HG03103 (cell line): ENCODE measurements around the gene TSPAN9.

Experiments
- ATAC-seq: cut with Tn5 transposase; IDR thresholded peaks from one replicate; pipeline ENCODE4 v1.9.1; 2021; ENCODE audit warnings: low read depth; ENCODE audit not compliant: unreplicated experiment

Gene TSPAN9

DNA sequence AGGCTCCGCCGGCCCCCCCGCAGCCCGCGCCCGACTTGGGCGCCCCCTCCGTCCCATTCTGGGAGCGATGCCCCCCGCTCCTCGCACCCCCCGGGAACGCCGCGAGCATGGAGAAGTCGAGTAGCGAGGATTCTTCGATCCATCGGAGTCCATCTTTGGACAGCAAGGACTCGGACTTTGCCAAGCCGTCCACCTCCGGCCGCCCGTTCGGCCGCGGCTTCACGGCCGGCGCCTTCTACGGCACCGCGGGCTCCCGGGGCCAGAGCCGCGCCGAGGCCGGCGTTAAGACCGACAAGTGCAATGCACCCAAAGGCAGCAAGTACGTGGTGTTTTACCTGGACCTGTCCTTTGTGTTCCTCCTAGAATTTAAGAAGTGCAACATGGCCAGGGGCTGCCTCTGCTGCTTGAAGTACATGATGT is 123.6 kb downstream of the TSPAN9 start:
- no peak for ATAC-seq

DNA sequence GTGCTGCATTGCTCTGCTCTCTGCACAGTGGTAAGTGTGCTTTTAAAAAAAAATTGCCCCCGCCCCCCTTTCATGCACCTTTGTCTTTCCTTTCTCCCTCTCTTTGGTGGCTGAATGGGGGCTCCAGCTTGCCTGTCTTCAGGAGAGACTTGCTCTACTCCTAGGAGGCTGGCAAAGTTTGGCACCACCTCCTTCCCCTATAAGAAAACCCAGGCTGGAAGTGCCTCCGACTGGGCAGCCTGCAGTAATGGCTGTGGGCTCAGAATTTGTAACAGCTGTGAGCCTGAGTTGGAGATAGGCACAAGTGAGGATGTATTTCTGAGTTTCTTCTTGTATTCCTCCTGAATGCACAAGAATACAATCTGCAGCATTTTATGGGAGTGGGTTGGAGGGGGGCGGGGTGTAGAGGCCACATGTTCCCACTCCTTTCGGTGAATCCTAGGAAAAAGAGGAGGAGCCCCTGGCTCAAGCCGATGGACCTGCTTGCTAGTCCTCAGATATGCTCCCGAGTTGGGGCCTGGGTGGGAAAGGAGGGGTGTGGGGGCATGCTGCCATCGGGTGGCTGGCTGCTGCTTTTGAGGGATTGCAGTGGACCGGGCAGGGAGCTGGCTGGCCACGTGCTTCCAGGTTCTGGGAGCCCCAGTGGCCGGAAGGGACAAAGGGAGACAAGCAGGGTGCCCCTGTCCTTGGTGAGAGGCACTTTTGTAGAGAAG is 124.3 kb downstream of the TSPAN9 start:
- no peak for ATAC-seq

DNA sequence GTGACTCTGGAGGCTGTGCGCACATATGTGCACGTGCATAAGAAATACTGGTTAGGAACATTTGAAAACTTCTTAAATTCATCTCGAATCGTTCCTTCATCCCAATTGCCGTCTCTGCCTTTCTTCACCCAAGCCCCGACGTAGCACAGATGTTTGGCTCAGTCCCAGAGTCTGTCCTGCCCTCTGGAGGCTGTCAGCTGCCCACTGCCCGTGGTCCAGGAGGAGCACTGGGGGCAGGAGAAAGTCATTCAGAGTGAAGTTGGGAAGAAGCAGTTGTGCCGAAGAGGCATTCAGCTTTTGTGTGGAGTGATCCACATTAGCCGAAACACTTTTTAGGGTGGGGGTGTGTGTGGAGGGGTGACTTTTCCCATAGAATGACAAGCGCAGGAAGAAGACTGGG is 124.9 kb downstream of the TSPAN9 start:
- no peak for ATAC-seq

DNA sequence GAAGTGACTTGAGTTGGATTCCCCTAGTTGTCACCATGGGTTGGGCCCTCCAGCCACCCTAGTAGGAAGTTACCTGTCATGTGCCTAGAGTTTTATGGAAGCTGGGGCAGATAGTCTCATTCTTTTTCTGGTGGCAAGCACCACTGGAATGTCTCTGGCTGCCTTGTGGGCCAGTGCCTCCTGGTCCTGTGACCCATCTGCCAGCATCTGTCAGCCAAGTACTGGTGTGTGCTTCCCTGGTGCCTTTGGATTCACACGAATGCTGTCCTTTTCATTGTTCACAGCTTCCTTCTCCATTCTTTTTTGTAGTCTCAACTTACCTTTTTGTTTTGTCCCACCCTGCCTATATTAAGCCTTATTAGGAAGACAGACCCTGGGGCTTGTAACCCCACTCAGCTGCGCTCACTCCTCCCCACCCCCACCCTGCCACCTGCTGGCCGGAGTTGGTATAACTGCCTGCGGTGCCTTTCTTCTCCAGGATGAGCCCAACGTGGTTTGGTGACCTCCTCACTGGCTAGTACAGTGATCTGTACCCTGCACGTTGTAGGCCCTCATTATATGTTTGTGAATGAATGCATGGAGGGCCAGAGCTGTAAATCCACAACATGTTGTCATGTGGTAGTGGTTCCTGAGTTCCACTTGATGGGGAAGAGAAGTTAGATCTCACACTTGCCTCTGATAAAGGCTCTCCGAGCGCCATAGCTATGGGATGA is 125.7 kb downstream of the TSPAN9 start:
- no peak for ATAC-seq

DNA sequence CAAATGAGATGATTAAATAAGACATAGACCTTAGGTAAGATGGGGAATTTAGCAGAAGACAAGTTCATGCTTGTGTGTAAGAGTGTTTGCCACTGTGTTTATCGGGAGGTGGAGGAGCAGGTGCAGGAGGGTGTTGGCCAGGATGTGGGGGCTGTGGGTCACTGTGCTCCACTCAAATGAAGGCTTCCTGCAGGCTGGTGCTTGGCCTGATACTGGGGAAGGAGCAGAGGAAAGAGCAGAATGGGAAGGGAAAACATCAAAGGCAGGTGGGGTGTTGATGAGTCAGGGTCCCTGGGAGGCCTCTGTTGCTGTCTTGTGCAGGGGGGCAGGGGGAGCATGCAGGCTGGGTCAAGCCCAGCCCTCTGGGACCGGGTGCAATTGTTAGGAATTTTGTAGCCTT is 126.5 kb downstream of the TSPAN9 start:
- ATAC-seq: no peak

DNA sequence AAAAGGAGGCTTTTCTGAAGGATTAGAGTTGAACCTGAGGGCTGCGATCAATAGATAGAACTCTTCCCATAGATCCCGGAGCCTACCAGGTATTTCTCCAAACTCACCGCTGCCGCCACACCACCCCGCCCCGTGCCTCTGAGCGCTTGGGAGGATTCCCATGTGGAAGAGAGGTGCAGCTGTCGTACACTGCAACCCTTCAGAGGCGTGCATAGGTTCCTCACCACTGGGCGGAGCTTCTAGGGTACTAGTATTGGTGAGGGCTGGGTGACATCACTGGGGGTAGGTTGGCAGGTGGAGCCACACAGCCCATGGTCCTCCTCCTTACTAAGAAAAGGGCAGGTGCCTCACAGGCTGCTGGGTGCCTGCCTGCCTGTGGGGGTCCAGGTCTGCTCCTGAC is 127.0 kb downstream of the TSPAN9 start:
- no peak for ATAC-seq

DNA sequence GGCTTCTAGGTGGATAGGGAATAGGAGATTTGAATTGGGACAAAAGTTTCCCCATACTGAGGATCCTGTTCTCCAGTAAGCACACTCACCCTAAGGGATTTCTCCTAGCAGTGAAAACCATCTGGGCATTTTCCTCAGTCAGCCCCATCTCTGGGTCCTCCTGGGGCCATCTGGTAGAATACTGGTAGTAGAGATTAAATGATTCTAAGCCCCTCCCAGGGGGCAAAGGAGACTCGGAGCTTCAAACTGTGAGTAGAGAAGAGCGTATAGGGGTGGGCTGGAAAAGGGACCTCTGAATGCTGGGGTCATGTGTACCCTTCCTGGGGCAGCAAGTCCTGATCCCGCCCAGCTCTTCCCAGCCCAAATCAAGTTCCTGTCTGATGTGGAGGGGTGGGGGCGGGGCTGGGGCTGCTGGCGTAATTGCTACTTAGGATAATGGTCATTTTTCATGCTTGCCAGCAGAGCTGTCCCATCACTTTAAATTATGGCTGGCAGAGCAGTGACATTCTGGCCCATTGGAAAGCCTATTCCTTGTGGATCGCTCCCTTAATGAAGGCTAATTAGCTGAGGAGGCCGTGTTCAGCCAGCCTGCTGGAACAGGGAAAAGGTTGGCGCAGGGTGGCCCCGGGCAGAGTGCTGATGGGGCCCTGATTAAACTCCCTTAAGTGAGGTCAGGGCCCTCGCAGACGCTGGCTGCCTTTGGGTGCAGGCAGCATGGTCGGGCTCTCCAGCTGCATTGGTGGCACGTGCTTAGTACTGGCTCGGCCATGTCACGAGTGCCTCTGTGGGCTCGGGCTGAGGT is 127.8 kb downstream of the TSPAN9 start:
- no peak for ATAC-seq

DNA sequence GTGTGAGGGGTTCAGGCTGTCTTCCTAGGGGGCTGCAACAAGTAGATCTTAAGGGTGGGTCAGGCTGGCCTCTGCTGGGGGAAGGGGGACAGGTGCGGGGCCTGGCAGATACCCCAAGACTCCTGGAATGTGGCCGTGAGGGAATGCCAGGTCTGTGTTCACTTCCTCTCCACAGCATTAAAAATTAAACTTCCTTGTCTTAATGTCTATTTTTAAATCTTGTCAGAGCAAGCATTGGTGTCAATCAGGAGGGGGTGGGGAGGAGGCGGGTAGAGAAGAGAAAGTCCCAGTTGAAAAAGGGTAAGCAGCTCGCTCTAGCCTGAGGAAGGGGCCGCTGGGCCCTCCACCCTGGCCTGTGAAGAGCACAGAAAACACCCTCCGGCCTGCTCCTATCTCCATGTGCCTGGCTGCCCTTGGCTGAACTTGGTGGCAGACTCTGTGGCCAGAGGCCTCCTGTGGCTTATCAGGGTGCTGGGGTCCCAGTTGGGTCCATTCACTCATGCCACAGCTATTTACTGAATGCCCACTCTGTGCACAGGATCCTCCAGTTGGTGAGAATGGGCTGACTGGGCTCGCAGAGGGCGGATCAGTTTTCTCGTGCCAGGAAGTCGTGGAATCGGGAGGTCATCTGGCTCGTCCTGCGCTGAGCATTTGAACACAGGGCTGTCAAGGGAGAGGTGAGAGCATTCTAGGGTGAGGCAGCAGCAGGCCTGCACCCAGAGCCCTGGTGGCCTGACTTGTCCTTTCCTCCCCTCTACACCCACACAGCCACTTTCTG is 128.8 kb downstream of the TSPAN9 start:
- no peak for ATAC-seq

DNA sequence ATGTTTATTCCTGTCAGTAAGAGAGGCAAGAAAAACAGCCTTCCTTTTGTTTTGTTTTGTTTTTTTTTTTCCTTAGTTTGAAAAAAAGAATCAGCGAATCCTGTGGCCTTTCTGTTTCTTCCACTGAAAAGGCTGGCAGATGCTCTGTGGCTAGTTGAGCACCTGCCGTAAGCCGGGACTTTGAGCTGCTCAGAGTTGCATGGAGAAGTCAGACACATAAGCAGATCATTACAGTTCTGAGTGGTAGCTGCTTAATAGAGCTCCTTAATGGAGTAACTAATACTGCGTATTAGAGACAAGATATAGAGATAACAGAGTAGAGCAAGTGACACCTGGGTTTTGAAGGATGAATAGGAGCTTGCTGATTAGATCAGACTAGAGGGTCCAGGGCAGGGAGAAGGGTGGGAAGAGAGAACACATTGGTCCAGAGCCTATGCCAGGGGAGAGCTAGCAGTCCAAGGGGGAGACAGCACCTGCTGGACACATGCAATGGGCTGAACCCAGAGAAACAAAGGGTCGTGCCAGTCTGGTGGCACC is 129.4 kb downstream of the TSPAN9 start:
- no peak for ATAC-seq

DNA sequence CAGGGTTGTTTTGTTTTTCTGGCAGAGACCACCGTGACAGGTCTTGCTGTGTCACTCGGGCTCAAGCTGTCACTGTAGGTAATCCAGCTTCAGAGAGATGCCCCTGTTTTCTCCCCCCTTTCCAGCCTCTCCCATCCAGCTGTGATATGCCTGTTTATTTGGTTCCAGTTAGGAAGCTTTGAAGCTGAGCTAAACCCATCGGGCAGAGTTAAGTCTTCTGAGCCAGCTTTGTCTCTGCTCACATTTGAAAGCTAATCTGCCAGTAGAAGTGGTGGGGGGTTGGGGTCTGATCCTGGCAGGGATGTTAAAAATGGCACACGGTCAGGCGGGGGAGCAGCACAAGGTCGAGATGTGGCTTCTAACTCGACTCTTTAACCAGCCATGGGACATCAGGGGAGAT is 130.0 kb downstream of the TSPAN9 start:
- no peak for ATAC-seq

DNA sequence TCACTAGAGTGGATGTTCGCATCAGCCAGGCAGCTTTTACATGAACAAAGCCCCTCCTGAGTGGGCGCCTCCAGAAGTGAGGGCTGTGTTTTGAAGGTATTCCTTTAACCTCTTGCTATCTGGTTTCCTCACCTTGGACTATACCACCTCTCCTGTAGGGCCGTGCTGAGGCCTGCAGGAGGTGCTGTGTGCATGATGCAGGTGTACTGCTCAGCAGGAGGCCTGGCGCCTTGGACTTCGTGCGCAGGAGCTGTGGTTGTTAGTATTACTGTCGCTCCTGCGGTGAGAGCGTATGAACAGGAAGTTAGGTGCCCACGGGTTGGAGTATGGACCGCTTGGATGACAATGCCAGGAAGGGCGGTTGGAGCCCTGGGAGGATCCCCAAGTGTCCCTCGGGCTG is 130.7 kb downstream of the TSPAN9 start:
- no peak for ATAC-seq

DNA sequence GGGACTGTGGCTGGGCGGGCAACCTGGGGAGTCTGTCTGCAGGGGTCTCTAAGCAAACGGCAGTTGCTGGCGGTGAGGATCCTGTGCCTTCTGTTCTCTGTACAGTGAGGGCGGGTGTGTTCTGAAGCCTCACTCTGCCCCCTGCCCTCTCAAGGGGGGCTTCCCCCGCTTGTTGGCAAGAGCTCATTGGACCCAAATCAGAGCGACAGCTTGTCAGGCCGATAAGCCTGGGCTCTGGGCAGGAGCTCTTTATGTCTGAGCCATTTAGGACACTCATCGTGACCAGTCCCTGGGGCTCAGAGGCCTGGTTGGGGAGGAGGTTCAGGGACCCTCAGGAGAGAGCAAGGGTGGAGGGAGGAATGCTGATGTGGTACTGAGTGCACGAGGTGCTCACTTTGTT is 136.0 kb downstream of the TSPAN9 start:
- ATAC-seq: no peak

DNA sequence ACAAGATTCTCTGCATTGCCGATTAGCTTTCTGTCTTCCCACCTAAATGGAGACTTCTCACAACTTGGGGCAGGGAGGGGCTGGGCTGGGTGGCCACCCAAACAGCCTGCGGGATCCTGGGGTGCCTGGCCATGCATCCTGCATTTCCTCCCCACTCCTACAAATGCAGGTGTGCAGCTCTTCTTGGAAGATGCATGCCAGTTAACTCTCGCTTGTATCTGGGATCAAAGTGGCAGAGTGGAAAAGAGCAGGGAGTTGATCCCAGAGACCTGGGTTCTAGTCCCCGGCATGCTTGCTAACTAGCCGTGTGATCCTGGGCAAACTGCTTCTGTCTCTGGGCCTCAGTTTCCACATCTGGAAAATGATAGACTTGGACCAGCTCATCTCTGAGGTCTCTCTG is 136.6 kb downstream of the TSPAN9 start:
- no peak for ATAC-seq

DNA sequence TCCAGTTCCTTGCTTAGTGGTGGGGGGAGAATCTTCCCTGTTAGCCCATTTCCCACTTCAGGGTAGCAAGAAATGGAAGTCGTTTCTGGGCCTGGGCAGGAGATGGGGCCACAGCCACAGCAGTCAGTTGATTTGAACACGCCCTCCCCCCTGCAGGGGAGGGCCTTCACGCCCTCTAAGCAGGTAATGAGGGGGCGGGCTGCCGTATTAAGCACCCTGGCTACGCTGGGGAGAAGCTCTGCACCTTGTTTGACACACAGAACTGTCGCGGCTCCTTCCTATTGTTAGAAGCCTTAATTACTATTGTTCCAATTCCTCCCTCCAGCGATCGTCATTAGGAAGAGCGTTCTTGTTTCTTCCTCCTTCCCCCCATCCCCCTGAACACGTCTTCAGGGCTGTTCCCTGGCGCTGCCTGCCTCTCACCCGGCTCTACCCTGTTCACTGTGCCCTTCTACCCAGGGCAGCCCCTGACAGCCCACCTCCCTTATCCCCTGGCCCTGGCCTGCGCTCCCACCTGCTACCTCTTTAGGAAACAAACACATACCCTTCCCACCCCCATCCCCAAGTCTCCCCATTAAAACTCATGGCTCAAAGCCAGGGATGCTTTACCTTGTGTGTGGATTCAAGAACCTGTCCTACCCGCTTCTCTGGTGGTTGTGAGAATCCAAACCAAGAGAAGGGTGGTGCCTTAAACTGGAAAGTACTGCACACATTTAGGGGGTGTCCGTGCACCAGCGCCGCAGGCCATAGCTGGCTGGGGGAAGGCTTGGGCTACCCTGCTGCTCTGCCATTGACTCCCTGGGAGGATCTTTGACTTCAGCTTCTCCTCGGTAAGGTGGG is 137.6 kb downstream of the TSPAN9 start:
- no peak for ATAC-seq

DNA sequence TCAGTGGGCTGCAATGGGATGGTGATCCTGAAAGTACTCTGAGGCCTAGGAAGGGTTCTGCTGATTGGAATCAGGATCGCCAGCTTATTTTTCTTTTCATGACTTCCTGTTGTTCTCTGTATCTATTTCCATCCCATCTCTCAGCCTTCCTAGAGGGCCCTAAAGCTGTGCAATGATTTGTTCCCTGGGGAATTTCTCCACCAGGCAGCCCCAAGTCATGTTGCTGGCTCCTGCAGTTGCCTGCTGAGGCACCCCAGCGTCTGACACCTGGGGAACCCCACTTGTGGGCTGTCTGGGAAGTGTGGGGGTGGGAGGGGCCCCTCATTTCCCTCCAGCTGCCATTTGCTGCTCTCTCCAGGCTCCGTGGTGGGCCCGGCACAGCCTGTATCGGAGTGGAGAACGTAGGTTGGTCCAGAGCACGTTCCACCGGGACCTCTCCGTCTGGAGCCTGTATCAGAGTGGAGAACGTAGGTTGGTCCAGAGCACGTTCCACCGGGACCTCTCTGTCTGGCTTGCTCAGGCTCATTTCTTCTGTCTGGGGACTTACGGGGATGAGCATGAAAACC is 138.3 kb downstream of the TSPAN9 start:
- ATAC-seq: no peak

DNA sequence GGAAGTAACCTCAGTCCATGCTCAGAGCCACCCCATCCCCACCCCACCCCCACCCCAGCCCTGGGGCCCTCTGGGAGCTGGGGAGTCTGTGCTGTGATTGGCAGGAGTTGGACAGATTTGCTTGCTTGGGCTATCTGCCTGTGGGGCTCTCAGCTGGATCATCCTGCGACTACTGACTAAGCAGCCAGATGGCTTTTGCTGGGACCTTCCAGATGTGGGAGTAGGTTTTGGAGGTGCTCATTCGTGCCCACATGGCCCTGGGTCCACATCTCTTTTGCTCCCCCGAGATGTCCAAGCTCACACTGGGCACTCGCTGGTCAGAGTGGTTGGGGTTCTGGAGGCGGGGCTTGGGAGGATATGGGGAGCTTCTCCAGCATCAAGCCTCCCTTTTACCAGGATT is 138.9 kb downstream of the TSPAN9 start:
- ATAC-seq: no peak

DNA sequence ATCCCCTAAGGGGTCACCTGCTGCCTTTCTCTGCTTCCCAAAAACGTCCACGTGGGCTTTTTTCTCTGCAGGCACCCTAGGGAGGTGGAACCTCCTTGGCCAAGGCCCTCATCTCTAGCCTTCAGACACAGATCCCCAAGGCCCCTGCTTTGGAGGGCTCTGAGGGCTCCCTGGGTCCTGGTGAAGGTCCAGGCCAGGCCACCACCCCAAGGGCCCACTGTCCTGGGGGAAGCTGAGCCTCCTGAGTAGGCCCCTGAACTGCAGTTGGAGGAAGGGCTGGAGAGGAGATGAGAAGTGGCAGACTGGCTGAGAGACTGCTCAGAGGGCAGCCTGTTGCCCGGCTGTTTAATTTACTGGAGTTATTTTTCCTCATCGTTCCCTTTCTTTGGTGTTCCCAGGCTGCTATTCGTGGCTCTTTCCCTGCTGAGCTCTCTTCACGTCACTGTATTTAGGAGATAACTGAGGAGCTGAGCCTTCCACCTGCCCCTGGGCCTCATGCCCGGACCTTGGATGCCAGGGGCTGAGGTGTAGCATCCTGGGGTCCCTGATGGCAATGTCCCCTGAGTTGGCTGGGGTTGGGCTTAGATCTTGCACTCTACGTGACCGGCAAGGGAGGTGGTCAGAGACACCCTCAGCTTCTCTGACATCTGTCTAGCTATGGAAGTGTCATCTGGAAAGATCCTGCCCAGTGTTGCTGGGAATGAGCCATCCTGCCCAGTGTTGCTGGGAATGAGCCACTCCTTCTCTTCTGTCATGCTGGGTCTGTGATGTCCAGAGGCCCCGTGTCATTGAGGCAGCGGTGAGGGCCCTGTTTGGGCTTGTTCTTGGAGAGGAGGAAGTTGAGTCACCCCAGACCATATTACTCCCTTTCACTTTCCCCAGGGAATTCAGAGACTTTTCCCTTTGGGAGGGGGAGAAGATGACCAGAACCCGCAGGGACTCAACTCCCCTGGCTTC is 139.8 kb downstream of the TSPAN9 start:
- no peak for ATAC-seq

DNA sequence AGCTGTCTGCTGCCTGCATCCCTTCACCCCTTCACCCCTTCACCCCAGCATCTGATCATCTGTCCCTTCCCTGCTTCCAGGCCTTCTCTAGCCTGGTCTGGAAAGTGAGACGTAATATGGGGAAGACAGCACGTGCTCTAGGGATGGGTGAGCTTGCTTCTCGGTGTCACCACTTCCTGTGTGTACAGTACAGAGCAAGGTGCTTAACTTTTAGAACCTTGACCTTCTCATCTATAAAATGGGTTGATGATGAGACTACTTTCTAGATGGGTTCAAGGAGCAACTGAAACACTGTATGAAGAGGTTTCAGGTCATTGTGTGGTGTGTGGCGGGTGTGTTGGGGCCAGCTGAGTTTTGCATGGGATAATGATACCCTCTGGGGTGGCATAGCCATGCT is 140.5 kb downstream of the TSPAN9 start:
- no peak for ATAC-seq
